Ishikawa (cell line): ENCODE results near the gene ING5.

Experiments
- CEBPB ChIP-seq: IDR thresholded peaks from 2 replicates; pipeline ENCODE4 v1.6.1; 2012
- CREB1 ChIP-seq: IDR thresholded peaks from 2 replicates; pipeline ENCODE4 v1.6.1; 2012; ENCODE audit warnings: low read depth
- EGR1 ChIP-seq: IDR thresholded peaks from 2 replicates; pipeline ENCODE4 v1.6.1; 2012
- EP300 ChIP-seq: IDR thresholded peaks from 2 replicates; pipeline ENCODE4 v1.6.1; 2012; ENCODE audit warnings: borderline replicate concordance
- FOXM1 ChIP-seq: IDR thresholded peaks from 2 replicates; pipeline ENCODE4 v1.6.1; 2012; ENCODE audit warnings: low read depth, borderline replicate concordance
- MAX ChIP-seq: IDR thresholded peaks from 2 replicates; pipeline ENCODE4 v1.6.1; 2012
- NFIC ChIP-seq: IDR thresholded peaks from 2 replicates; pipeline ENCODE4 v1.6.1; 2012
- RAD21 ChIP-seq: IDR thresholded peaks from 2 replicates; pipeline ENCODE4 v1.6.1; 2012; ENCODE audit warnings: low read depth
- REST ChIP-seq: IDR thresholded peaks from 2 replicates; pipeline ENCODE4 v1.6.1; 2012; ENCODE audit warnings: low read depth, mild to moderate bottlenecking
- TAF1 ChIP-seq: IDR thresholded peaks from 2 replicates; pipeline ENCODE4 v1.6.1; 2012; ENCODE audit warnings: low read depth, mild to moderate bottlenecking
- TCF12 ChIP-seq: IDR thresholded peaks from 2 replicates; pipeline ENCODE4 v1.6.1; 2012; ENCODE audit warnings: low read depth
- TEAD4 ChIP-seq: IDR thresholded peaks from 2 replicates; pipeline ENCODE4 v1.6.1; 2012
- USF1 ChIP-seq: IDR thresholded peaks from 2 replicates; pipeline ENCODE4 v1.6.1; 2012
- YY1 ChIP-seq: IDR thresholded peaks from 2 replicates; pipeline ENCODE4 v1.6.1; 2012; ENCODE audit warnings: low read depth
- ZBTB7A ChIP-seq: IDR thresholded peaks from 2 replicates; pipeline ENCODE4 v1.6.1; 2012; ENCODE audit warnings: low read depth

ING5 gene

GRCh38 chr2:241695651-241696050 is 6.2 kb upstream of the ING5 start:
- TF ChIP-seq CEBPB (no peak), CREB1 (no peak), ZBTB7A (no peak), NFIC (no peak), REST (no peak), MAX (no peak), FOXM1 (no peak), EGR1 (no peak), EP300 (no peak), RAD21 (no peak), USF1 (no peak), TEAD4 (no peak), TAF1 (no peak), YY1 (no peak), TCF12 (no peak)

GRCh38 chr2:241701149-241701398 is 765 bp upstream of the ING5 start:
- TF ChIP-seq MAX (peak; percentile 98), EGR1 (no peak), EP300 (no peak), NFIC (no peak), TEAD4 (peak; percentile 42), TCF12 (no peak), ZBTB7A (no peak), FOXM1 (no peak), RAD21 (no peak), CEBPB (no peak), TAF1 (no peak; the same call in 1 of the 2 replicates), YY1 (peak; percentile 74), CREB1 (no peak), USF1 (peak; percentile 68)

- TF ChIP-seq FOXM1 (no peak), NFIC (peak; percentile 46; the same call in 1 of the 2 replicates), ZBTB7A (peak; percentile 87), TEAD4 (no peak), RAD21 (peak; percentile 9; the same call in 1 of the 2 replicates), EP300 (no peak), TAF1 (peak; percentile 67), YY1 (no peak), TCF12 (0 out of 2 replicates have a peak, but pooled peaks have one; percentile 26), CEBPB (no peak), CREB1 (no peak), EGR1 (peak; percentile 87), REST (no peak), USF1 (no peak), MAX (peak; percentile 44)
Measured at GRCh38 chr2:241702155-241703031, 554 bp downstream of the ING5 start.

GRCh38 chr2:241703032-241703604 is 1.3 kb downstream of the ING5 start:
- TF ChIP-seq TCF12 = no peak
- TF ChIP-seq CEBPB = no peak
- no peak for TF ChIP-seq YY1
- TF ChIP-seq NFIC = no peak
- TF ChIP-seq FOXM1 = no peak
- no peak for TF ChIP-seq EGR1
- no peak for TF ChIP-seq ZBTB7A
- TF ChIP-seq TEAD4 = no peak
- TF ChIP-seq EP300 = no peak
- TF ChIP-seq TAF1 = no peak
- no peak for TF ChIP-seq CREB1
- no peak for TF ChIP-seq RAD21
- TF ChIP-seq REST = no peak
- TF ChIP-seq USF1 = no peak
- TF ChIP-seq MAX = no peak
